Cardiac muscle cell (in vitro differentiated cells and primary cell): Measurements from ENCODE around the gene MACROD1. TPM values are rescaled to one million over a fixed set of nuclear protein-coding genes. Genes with fewer than 3 reads are reported as not detected.

Experiments
- DNase-seq, 2 donors: peaks; one replicate each; pipeline versions ENCODE4 v3.0.0 to v3.0.0-alpha.2; 2010 to 2017; ENCODE audit warnings: low read depth in 1 of 2, low spot score in 1 of 2
- H3K27ac ChIP-seq: fragments of 200-600 bp; sonication (generic); 2 replicates; pipeline ENCODE4 v1.5.1; 2016
- H3K27me3 ChIP-seq: fragments of 200-600 bp; sonication (generic); 2 replicates; pipeline ENCODE4 v1.6.0; 2016; ENCODE audit warnings: control low read depth
- H3K36me3 ChIP-seq: fragments of 200-600 bp; sonication (generic); 2 replicates; pipeline ENCODE4 v1.5.1; 2016; ENCODE audit warnings: control low read depth
- H3K4me1 ChIP-seq: fragments of 200-600 bp; sonication (generic); 2 replicates; pipeline ENCODE4 v1.8.1; 2017; ENCODE audit warnings: low read depth, mild to moderate bottlenecking, mixed run types
- H3K4me3 ChIP-seq: fragments of 200-600 bp; sonication (generic); 2 replicates; pipeline ENCODE4 v1.5.1; 2016; ENCODE audit warnings: mild to moderate bottlenecking
- H3K9me3 ChIP-seq: fragments of 200-600 bp; sonication (generic); 2 replicates; pipeline ENCODE4 v1.5.1; 2017; ENCODE audit warnings: low read depth, mild to moderate bottlenecking, control low read depth
- CTCF ChIP-seq: IDR thresholded peaks from 2 replicates; pipeline ENCODE4 v1.5.1; 2012; ENCODE audit warnings: low read depth, mild to moderate bottlenecking, low read length
- polyA plus RNA-seq: library from polyadenylated mRNA; unstranded; fragments of >200 nt; fragmentation: Nextera tagmentation; extraction: Ambion mirVana; gene quantifications from 2 replicates; pipeline ENCODE4 v1.2.1, GENCODE V29; 2016
- total RNA-seq: library from RNA; depleted of rRNA; stranded (reverse); fragments of >200 nt; gene quantifications from 2 replicates; pipeline ENCODE4 v1.2.3, GENCODE V29; 2016

Gene MACROD1
- total and polyA plus RNA-seq, 2 experiments from 2014 or later, result 134 to 156 TPM

GRCh38 chr11:64070314-64070681, 95.6 kb downstream of the MACROD1 start:
- Histone ChIP-seq H3K27ac (no peak overlapping the region), H3K36me3 (no peaks in the 10 kb centered on the region), H3K4me1 (peaks cover 29% of the 10 kb centered on the region), H3K9me3 (no peaks in the 10 kb centered on the region), H3K4me3 (no peak overlapping the region), H3K27me3 (no peaks in the 10 kb centered on the region)
- TF ChIP-seq CTCF, result no peak
- peak in 1 of 2 donors; percentile 54 for DNase-seq

GRCh38 chr11:64069401-64070313, 96.3 kb downstream of the MACROD1 start:
- Histone ChIP-seq H3K4me1 (peaks cover 29% of the 10 kb centered on the region), H3K27ac (no peak overlapping the region), H3K4me3 (no peak overlapping the region), H3K36me3 (no peaks in the 10 kb centered on the region), H3K27me3 (no peaks in the 10 kb centered on the region), H3K9me3 (no peaks in the 10 kb centered on the region)
- TF ChIP-seq CTCF, result no peak
- DNase-seq, result no peak

- no peaks in the 10 kb centered on the region for H3K27me3 ChIP-seq
- no peak for TF ChIP-seq CTCF
- H3K36me3 ChIP-seq, result no peaks in the 10 kb centered on the region
- H3K27ac ChIP-seq, result no peak overlapping the region
- H3K9me3 ChIP-seq, result no peaks in the 10 kb centered on the region
- peaks cover 29% of the 10 kb centered on the region for H3K4me1 ChIP-seq
- no peak for DNase-seq
- H3K4me3 ChIP-seq, result no peak overlapping the region
Measured at GRCh38 chr11:64068705-64069400, 97.1 kb downstream of the MACROD1 start.

- no peak overlapping the region for H3K4me3 ChIP-seq
- no peaks in the 10 kb centered on the region for H3K27me3 ChIP-seq
- H3K9me3 ChIP-seq, result no peaks in the 10 kb centered on the region
- no peak for DNase-seq
- peaks cover 22% of the 10 kb centered on the region for H3K4me1 ChIP-seq
- no peak for TF ChIP-seq CTCF
- H3K27ac ChIP-seq, result no peak overlapping the region
- H3K36me3 ChIP-seq, result no peaks in the 10 kb centered on the region
Measured at GRCh38 chr11:64067230-64067993, 98.5 kb downstream of the MACROD1 start.

- H3K27me3 ChIP-seq, result no peaks in the 10 kb centered on the region
- no peak for TF ChIP-seq CTCF
Measured at GRCh38 chr11:64065712-64066111, 100.2 kb downstream of the MACROD1 start.

More at GRCh38 chr11:64065712-64066111, 100.2 kb downstream of the MACROD1 start:
- Histone ChIP-seq H3K36me3 (no peaks in the 10 kb centered on the region), H3K4me3 (no peak overlapping the region), H3K27ac (no peak overlapping the region), H3K9me3 (no peaks in the 10 kb centered on the region), H3K4me1 (peaks cover 19% of the 10 kb centered on the region)
- no peak for DNase-seq
